Fibroblast of the aortic adventitia (primary cell): ENCODE results near the gene ZDHHC24. TPM values are rescaled to one million over a fixed set of nuclear protein-coding genes. Genes with fewer than 3 reads are reported as not detected.

Experiments used
- DNase-seq: peaks from one replicate; pipeline ENCODE4 v3.0.0-alpha.2; 2010; ENCODE audit warnings: low read depth
- H3K4me3 ChIP-seq: 2 replicates; pipeline ENCODE4 v1.5.1; 2011; ENCODE audit warnings: low read depth, mild to moderate bottlenecking, control low read depth, low read length, moderate library complexity
- CTCF ChIP-seq: IDR thresholded peaks from 2 replicates; pipeline ENCODE4 v1.5.1; 2011; ENCODE audit warnings: mild to moderate bottlenecking, low read length, control low read depth, inconsistent platforms; ENCODE audit not compliant: insufficient read depth
- total RNA-seq: library from RNA; depleted of rRNA; stranded (reverse); fragments of >200 nt; gene quantifications from 2 replicates; pipeline ENCODE4 v1.2.3, GENCODE V29; 2012; ENCODE audit warnings: low replicate concordance

The ZDHHC24 gene
- total RNA-seq, 1 donor = 8.6 TPM

- no peak for DNase-seq
- no peak for TF ChIP-seq CTCF
- H3K4me3 ChIP-seq = no peak overlapping the region
Measured at GRCh38 chr11:66539170-66539869, 6.5 kb downstream of the ZDHHC24 start.

GRCh38 chr11:66532784-66533183 lies 13.1 kb downstream of the ZDHHC24 start:
- H3K4me3 ChIP-seq = no peak overlapping the region
- DNase-seq = no peak
- no peak for TF ChIP-seq CTCF

GRCh38 chr11:66531841-66532240 lies 14.0 kb downstream of the ZDHHC24 start:
- TF ChIP-seq CTCF = no peak
- no peak overlapping the region for H3K4me3 ChIP-seq
- no peak for DNase-seq

GRCh38 chr11:66530927-66531709 lies 14.7 kb downstream of the ZDHHC24 start:
- H3K4me3 ChIP-seq = no peak overlapping the region
- TF ChIP-seq CTCF = no peak
- DNase-seq = no peak

GRCh38 chr11:66529655-66530054 lies 16.2 kb downstream of the ZDHHC24 start:
- TF ChIP-seq CTCF = no peak

GRCh38 chr11:66529069-66529468 lies 16.8 kb downstream of the ZDHHC24 start:
- no peak for DNase-seq
- H3K4me3 ChIP-seq = no peak overlapping the region
- no peak for TF ChIP-seq CTCF

More at GRCh38 chr11:66529655-66530054, 16.2 kb downstream of the ZDHHC24 start:
- no peak for DNase-seq
- H3K4me3 ChIP-seq = no peak overlapping the region
